PFSK-1 (cell line): ENCODE data around the gene DHFR.

Source experiments
- FOXP2 ChIP-seq: optimal IDR thresholded peaks from 2 replicates; pipeline ENCODE3; 2011; ENCODE audit warnings: borderline replicate concordance, control low read depth, inconsistent platforms; ENCODE audit not compliant: insufficient read depth; ENCODE audit errors: extremely low read length, extremely low read depth
- POLR2AphosphoS5 ChIP-seq: IDR thresholded peaks from 2 replicates; pipeline ENCODE4 v1.6.1; 2012; ENCODE audit warnings: low read depth, mild to moderate bottlenecking, control low read depth, low read length, moderate library complexity
- REST ChIP-seq, 2 experiments: IDR thresholded peaks; 2 replicates each; pipeline versions ENCODE4 v1.6.1 to v1.8.0; 2011 to 2012; ENCODE audit warnings: low read depth in 2 of 2, low read length in 2 of 2, control low read depth in 1 of 2, inconsistent platforms in 1 of 2, mild to moderate bottlenecking in 1 of 2, moderate library complexity in 1 of 2; ENCODE audit not compliant: insufficient read depth in 1 of 2
- SIN3A ChIP-seq: IDR thresholded peaks from 2 replicates; pipeline ENCODE4 v1.6.1; 2012; ENCODE audit warnings: mild to moderate bottlenecking, low read length, moderate library complexity, borderline replicate concordance; ENCODE audit not compliant: insufficient read depth
- TAF1 ChIP-seq: IDR thresholded peaks from 2 replicates; pipeline ENCODE4 v1.6.1; 2012; ENCODE audit warnings: low read length, control low read depth, borderline replicate concordance; ENCODE audit not compliant: insufficient read depth

Gene DHFR

GRCh38 chr5:80676706-80677105, 21.9 kb upstream of the DHFR start:
- TF ChIP-seq TAF1 (no peak), SIN3A (no peak), FOXP2 (no peak), REST (IDR thresholded peaks at IDR 0.05; ENCODE audit: insufficient read depth in 1 of 2, low read depth in 2 of 2, low read length in 2 of 2) (no peak), POLR2AphosphoS5 (no peak)

GRCh38 chr5:80672140-80672736, 17.5 kb upstream of the DHFR start:
- TF ChIP-seq FOXP2, result no peak

GRCh38 chr5:80668016-80668969, 13.5 kb upstream of the DHFR start:
- TF ChIP-seq SIN3A (no peak), FOXP2 (no peak), POLR2AphosphoS5 (no peak), REST (IDR thresholded peaks at IDR 0.05; ENCODE audit: insufficient read depth in 1 of 2, low read depth in 2 of 2, low read length in 2 of 2) (no peak), TAF1 (no peak)

GRCh38 chr5:80667384-80667783, 12.6 kb upstream of the DHFR start:
- TF ChIP-seq SIN3A (no peak), REST (IDR thresholded peaks at IDR 0.05; ENCODE audit: insufficient read depth in 1 of 2, low read depth in 2 of 2, low read length in 2 of 2) (no peak), POLR2AphosphoS5 (no peak), TAF1 (no peak), FOXP2 (no peak)

GRCh38 chr5:80665057-80665456, 10.3 kb upstream of the DHFR start:
- TF ChIP-seq TAF1, result no peak

- TF ChIP-seq TAF1, result no peak
- no peak for TF ChIP-seq SIN3A
- no peak for TF ChIP-seq FOXP2
- TF ChIP-seq REST (IDR thresholded peaks at IDR 0.05; ENCODE audit: insufficient read depth in 1 of 2, low read depth in 2 of 2, low read length in 2 of 2), result no peak
- TF ChIP-seq POLR2AphosphoS5, result no peak
These were observed 7.3 kb upstream of the DHFR start for GRCh38 chr5:80662108-80662507.
